ENCODE data around the gene TMEM240.
"Not testable (repeated sequence)": the region's sequence is repeated elsewhere in the genome, so short reads cannot be mapped to it uniquely, and the experiment has no call there.

DNA sequence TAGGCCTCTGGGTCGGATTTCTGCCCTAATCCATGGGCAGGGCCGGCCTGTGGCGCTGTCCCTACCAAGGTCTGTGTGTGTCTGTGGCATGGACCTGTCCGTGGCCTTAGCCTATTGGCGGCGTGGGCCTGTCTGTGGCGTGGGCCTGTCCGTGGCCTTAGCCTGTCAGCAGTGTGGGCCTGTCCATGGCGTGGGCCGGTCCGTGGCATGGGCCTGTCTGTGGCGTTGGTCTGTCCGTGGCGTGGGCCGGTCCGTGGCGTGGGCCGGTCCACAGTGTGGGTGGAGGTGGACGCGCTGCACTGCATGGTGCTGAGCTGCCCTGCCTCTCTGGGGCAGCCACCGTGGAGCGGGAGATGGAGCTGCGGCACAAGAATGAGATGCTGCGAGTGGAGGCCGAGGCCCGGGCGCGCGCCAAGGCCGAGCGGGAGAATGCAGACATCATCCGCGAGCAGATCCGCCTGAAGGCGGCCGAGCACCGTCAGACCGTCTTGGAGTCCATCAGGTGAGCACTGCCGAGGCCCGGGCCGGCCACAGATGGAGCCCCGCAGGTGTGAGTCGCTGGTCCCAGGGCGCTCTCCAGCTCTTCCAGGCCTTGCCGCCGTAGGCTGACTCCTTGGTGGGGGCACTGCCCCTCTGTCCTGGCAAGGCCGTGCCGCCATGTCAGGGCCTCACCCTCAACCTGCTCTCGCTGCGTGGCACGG lies 20.5 kb downstream of the TMEM240 start:
- not testable (repeated sequence) for TF ChIP-seq TEAD1 (CRISPR knock-in tag; IDR thresholded peaks at IDR 0.05); TEAD4 (CRISPR knock-in tag; IDR thresholded peaks at IDR 0.05); ZNF263 (CRISPR knock-in tag; IDR thresholded peaks at IDR 0.05; ENCODE audit: low read depth)
- TF ChIP-seq, protein P1, sequence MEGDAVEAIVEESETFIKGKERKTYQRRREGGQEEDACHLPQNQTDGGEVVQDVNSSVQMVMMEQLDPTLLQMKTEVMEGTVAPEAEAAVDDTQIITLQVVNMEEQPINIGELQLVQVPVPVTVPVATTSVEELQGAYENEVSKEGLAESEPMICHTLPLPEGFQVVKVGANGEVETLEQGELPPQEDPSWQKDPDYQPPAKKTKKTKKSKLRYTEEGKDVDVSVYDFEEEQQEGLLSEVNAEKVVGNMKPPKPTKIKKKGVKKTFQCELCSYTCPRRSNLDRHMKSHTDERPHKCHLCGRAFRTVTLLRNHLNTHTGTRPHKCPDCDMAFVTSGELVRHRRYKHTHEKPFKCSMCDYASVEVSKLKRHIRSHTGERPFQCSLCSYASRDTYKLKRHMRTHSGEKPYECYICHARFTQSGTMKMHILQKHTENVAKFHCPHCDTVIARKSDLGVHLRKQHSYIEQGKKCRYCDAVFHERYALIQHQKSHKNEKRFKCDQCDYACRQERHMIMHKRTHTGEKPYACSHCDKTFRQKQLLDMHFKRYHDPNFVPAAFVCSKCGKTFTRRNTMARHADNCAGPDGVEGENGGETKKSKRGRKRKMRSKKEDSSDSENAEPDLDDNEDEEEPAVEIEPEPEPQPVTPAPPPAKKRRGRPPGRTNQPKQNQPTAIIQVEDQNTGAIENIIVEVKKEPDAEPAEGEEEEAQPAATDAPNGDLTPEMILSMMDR (IDR thresholded peaks at IDR 0.05), result not testable (repeated sequence)
- TF ChIP-seq, protein P2, sequence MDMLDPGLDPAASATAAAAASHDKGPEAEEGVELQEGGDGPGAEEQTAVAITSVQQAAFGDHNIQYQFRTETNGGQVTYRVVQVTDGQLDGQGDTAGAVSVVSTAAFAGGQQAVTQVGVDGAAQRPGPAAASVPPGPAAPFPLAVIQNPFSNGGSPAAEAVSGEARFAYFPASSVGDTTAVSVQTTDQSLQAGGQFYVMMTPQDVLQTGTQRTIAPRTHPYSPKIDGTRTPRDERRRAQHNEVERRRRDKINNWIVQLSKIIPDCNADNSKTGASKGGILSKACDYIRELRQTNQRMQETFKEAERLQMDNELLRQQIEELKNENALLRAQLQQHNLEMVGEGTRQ (CRISPR knock-in tag; IDR thresholded peaks at IDR 0.05), result not testable (repeated sequence)
- TF ChIP-seq, protein P3, sequence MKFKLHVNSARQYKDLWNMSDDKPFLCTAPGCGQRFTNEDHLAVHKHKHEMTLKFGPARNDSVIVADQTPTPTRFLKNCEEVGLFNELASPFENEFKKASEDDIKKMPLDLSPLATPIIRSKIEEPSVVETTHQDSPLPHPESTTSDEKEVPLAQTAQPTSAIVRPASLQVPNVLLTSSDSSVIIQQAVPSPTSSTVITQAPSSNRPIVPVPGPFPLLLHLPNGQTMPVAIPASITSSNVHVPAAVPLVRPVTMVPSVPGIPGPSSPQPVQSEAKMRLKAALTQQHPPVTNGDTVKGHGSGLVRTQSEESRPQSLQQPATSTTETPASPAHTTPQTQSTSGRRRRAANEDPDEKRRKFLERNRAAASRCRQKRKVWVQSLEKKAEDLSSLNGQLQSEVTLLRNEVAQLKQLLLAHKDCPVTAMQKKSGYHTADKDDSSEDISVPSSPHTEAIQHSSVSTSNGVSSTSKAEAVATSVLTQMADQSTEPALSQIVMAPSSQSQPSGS (CRISPR knock-in tag; IDR thresholded peaks at IDR 0.05; ENCODE audit: borderline replicate concordance, low read depth), result not testable (repeated sequence)
- TF ChIP-seq, protein P4, sequence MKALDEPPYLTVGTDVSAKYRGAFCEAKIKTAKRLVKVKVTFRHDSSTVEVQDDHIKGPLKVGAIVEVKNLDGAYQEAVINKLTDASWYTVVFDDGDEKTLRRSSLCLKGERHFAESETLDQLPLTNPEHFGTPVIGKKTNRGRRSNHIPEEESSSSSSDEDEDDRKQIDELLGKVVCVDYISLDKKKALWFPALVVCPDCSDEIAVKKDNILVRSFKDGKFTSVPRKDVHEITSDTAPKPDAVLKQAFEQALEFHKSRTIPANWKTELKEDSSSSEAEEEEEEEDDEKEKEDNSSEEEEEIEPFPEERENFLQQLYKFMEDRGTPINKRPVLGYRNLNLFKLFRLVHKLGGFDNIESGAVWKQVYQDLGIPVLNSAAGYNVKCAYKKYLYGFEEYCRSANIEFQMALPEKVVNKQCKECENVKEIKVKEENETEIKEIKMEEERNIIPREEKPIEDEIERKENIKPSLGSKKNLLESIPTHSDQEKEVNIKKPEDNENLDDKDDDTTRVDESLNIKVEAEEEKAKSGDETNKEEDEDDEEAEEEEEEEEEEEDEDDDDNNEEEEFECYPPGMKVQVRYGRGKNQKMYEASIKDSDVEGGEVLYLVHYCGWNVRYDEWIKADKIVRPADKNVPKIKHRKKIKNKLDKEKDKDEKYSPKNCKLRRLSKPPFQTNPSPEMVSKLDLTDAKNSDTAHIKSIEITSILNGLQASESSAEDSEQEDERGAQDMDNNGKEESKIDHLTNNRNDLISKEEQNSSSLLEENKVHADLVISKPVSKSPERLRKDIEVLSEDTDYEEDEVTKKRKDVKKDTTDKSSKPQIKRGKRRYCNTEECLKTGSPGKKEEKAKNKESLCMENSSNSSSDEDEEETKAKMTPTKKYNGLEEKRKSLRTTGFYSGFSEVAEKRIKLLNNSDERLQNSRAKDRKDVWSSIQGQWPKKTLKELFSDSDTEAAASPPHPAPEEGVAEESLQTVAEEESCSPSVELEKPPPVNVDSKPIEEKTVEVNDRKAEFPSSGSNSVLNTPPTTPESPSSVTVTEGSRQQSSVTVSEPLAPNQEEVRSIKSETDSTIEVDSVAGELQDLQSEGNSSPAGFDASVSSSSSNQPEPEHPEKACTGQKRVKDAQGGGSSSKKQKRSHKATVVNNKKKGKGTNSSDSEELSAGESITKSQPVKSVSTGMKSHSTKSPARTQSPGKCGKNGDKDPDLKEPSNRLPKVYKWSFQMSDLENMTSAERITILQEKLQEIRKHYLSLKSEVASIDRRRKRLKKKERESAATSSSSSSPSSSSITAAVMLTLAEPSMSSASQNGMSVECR (CRISPR knock-in tag; IDR thresholded peaks at IDR 0.05; ENCODE audit: borderline replicate concordance), result not testable (repeated sequence)
- TF ChIP-seq, protein P5, sequence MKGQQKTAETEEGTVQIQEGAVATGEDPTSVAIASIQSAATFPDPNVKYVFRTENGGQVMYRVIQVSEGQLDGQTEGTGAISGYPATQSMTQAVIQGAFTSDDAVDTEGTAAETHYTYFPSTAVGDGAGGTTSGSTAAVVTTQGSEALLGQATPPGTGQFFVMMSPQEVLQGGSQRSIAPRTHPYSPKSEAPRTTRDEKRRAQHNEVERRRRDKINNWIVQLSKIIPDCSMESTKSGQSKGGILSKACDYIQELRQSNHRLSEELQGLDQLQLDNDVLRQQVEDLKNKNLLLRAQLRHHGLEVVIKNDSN (CRISPR knock-in tag; IDR thresholded peaks at IDR 0.05), result not testable (repeated sequence)
- TF ChIP-seq, protein P6, sequence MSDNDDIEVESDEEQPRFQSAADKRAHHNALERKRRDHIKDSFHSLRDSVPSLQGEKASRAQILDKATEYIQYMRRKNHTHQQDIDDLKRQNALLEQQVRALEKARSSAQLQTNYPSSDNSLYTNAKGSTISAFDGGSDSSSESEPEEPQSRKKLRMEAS (CRISPR knock-in tag; IDR thresholded peaks at IDR 0.05), result not testable (repeated sequence)
- TF ChIP-seq, protein P7, sequence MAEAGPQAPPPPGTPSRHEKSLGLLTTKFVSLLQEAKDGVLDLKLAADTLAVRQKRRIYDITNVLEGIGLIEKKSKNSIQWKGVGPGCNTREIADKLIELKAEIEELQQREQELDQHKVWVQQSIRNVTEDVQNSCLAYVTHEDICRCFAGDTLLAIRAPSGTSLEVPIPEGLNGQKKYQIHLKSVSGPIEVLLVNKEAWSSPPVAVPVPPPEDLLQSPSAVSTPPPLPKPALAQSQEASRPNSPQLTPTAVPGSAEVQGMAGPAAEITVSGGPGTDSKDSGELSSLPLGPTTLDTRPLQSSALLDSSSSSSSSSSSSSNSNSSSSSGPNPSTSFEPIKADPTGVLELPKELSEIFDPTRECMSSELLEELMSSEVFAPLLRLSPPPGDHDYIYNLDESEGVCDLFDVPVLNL (CRISPR knock-in tag; IDR thresholded peaks at IDR 0.05; ENCODE audit: borderline replicate concordance, low read depth), result not testable (repeated sequence)
